H1 (cell line): Measurements from ENCODE around the gene JTB. TPM values are rescaled to one million over a fixed set of nuclear protein-coding genes. Genes with fewer than 3 reads are reported as not detected.

Experiments used
- CTCF ChIA-PET: fragments of 300-600 bp; sonication (Branson Sonifier 250); formaldehyde crosslinking; loops from one replicate; lab custom pipeline; 2021; ENCODE audit not compliant: partially characterized antibody; lab: Charles Lee
- POLR2A ChIA-PET: fragments of 300-600 bp; sonication (Branson Sonifier 250); formaldehyde crosslinking; loops from one replicate; lab custom pipeline; 2021; ENCODE audit warnings: inconsistent platforms; ENCODE audit not compliant: partially characterized antibody; lab: Charles Lee
- DNase-seq, 2 experiments: peaks; one replicate each; pipeline versions ENCODE4 v3.0.0 to v3.0.0-alpha.2; 2010 to 2022; ENCODE audit warnings: low spot score in 2 of 2, low read depth in 1 of 2, mixed read lengths in 1 of 2
- FAIRE-seq: peaks from 2 replicates; lab custom pipeline; 2011; peaks lifted over from hg19 to GRCh38; lab: Jason Lieb, UNC
- H2AFZ ChIP-seq: 2 replicates; pipeline ENCODE4 v1.8.1; 2012; ENCODE audit warnings: low read length, inconsistent platforms
- H2AK5ac ChIP-seq: 2 replicates; pipeline ENCODE4 v1.6.1; 2013; ENCODE audit warnings: low read depth, low read length
- H2BK120ac ChIP-seq: replicated peaks from 2 replicates; pipeline ENCODE3; 2013; ENCODE audit warnings: low read depth, low read length, inconsistent platforms
- H2BK12ac ChIP-seq: 2 replicates; pipeline ENCODE4 v1.6.1; 2013; ENCODE audit warnings: low read depth, low read length
- H2BK15ac ChIP-seq: 2 replicates; pipeline ENCODE4 v1.6.1; 2013; ENCODE audit warnings: low read length
- H2BK20ac ChIP-seq: 2 replicates; pipeline ENCODE4 v1.6.1; 2013; ENCODE audit warnings: low read length
- H2BK5ac ChIP-seq: 2 replicates; pipeline ENCODE4 v1.6.1; 2013; ENCODE audit warnings: low read depth, low read length
- H3K14ac ChIP-seq: 2 replicates; pipeline ENCODE4 v1.6.1; 2013; ENCODE audit warnings: inconsistent platforms; ENCODE audit not compliant: insufficient read length
- H3K18ac ChIP-seq: 2 replicates; pipeline ENCODE4 v1.6.1; 2013; ENCODE audit warnings: low read length; ENCODE audit errors: extremely low read depth
- H3K23ac ChIP-seq: 2 replicates; pipeline ENCODE4 v1.6.1; 2013; ENCODE audit warnings: inconsistent platforms; ENCODE audit not compliant: insufficient read length
- H3K23me2 ChIP-seq: 2 replicates; pipeline ENCODE4 v1.6.1; 2013; ENCODE audit warnings: low read depth, low read length
- H3K27ac ChIP-seq: 2 replicates; pipeline ENCODE4 v1.6.1; 2011; ENCODE audit warnings: low read depth, low read length, inconsistent platforms
- H3K27me3 ChIP-seq, 4 experiments: replicated peaks in 1 of 4; 1 replicate in 1 of 4; 2 replicates in 3 of 4; pipeline versions ENCODE4 v1.6.1 to v1.8.1; 2011 to 2013; ENCODE audit warnings: low read length in 3 of 4, mild to moderate bottlenecking in 3 of 4, inconsistent platforms in 2 of 4, mixed read lengths in 2 of 4, moderate library complexity in 1 of 4; ENCODE audit not compliant: control insufficient read depth in 3 of 4, insufficient read depth in 3 of 4; ENCODE audit errors: extremely low read depth in 1 of 4
- H3K36me3 ChIP-seq, 4 experiments: 2 replicates each; pipeline versions ENCODE4 v1.6.1 to v1.8.1; 2011 to 2013; ENCODE audit warnings: mild to moderate bottlenecking in 4 of 4, low read length in 3 of 4, moderate library complexity in 2 of 4, control low read depth in 1 of 4, inconsistent platforms in 1 of 4; ENCODE audit not compliant: insufficient read depth in 4 of 4, control insufficient read depth in 2 of 4
- H3K4ac ChIP-seq: replicated peaks from 2 replicates; pipeline ENCODE3; 2013; ENCODE audit warnings: low read length, low read depth, mixed read lengths, inconsistent platforms; ENCODE audit not compliant: insufficient read length
- H3K4me1 ChIP-seq, 4 experiments: replicated peaks in 1 of 4; 1 replicate in 1 of 4; 2 replicates in 3 of 4; pipeline versions ENCODE4 v1.6.1 to v1.8.1; 2011 to 2013; ENCODE audit warnings: low read length in 3 of 4, inconsistent platforms in 2 of 4, mixed read lengths in 1 of 4; ENCODE audit not compliant: insufficient read depth in 4 of 4, control insufficient read depth in 3 of 4
- H3K4me2 ChIP-seq, 2 experiments: 2 replicates each; pipeline versions ENCODE4 v1.6.1 to v1.8.1; 2011 to 2013; ENCODE audit warnings: low read depth in 2 of 2, low read length in 2 of 2, control low read depth in 1 of 2, inconsistent platforms in 1 of 2, mild to moderate bottlenecking in 1 of 2; ENCODE audit not compliant: insufficient read depth in 1 of 2
- H3K4me3 ChIP-seq, 4 experiments: fragments of 200-600, 300-600 bp in 1 of 4; sonication (generic), shearing (Covaris generic), sonication (Bioruptor Twin) in 1 of 4; 2 replicates each; pipeline versions ENCODE4 v1.5.1 to v1.8.1; 2011 to 2016; ENCODE audit warnings: low read length in 4 of 4, low read depth in 3 of 4, control low read depth in 2 of 4, inconsistent platforms in 2 of 4, mild to moderate bottlenecking in 2 of 4, mixed read lengths in 1 of 4, moderate library complexity in 1 of 4; ENCODE audit not compliant: insufficient read depth in 2 of 4; ENCODE audit errors: extremely low read depth in 1 of 4
- H3K56ac ChIP-seq: replicated peaks from 2 replicates; pipeline ENCODE3; 2013; ENCODE audit warnings: low read depth, mild to moderate bottlenecking, mixed read lengths, low read length, inconsistent platforms; ENCODE audit not compliant: insufficient read length
- H3K79me1 ChIP-seq: 2 replicates; pipeline ENCODE4 v1.6.1; 2013; ENCODE audit warnings: low read depth, low read length, control low read depth
- H3K79me2 ChIP-seq, 2 experiments: 2 replicates each; pipeline versions ENCODE4 v1.6.1 to v1.8.1; 2012 to 2013; ENCODE audit warnings: low read length in 2 of 2, mild to moderate bottlenecking in 2 of 2, inconsistent platforms in 1 of 2; ENCODE audit not compliant: insufficient read depth in 2 of 2, control insufficient read depth in 1 of 2
- H3K9ac ChIP-seq, 4 experiments: replicated peaks in 1 of 4; 1 replicate in 1 of 4; 2 replicates in 3 of 4; pipeline versions ENCODE4 v1.6.1 to v1.8.1; 2011 to 2013; ENCODE audit warnings: low read depth in 3 of 4, low read length in 3 of 4, control low read depth in 2 of 4, mild to moderate bottlenecking in 2 of 4, moderate library complexity in 2 of 4, inconsistent platforms in 1 of 4; ENCODE audit errors: extremely low read depth in 1 of 4
- H3K9me3 ChIP-seq, 2 experiments: 2 replicates each; pipeline versions ENCODE4 v1.6.1 to v1.8.1; 2012 to 2013; ENCODE audit warnings: mild to moderate bottlenecking in 2 of 2, moderate library complexity in 2 of 2, control low read depth in 1 of 2, inconsistent platforms in 1 of 2, low read depth in 1 of 2, low read length in 1 of 2, mixed read lengths in 1 of 2; ENCODE audit not compliant: insufficient read depth in 2 of 2
- H4K20me1 ChIP-seq, 2 experiments: replicated peaks in 1 of 2; 2 replicates each; pipeline versions ENCODE3 to v1.8.1; 2011 to 2013; ENCODE audit warnings: inconsistent platforms in 2 of 2, low read length in 2 of 2, mild to moderate bottlenecking in 1 of 2; ENCODE audit not compliant: insufficient read depth in 2 of 2, control insufficient read depth in 1 of 2
- H4K5ac ChIP-seq: 2 replicates; pipeline ENCODE4 v1.6.1; 2013; ENCODE audit warnings: low read length, low read depth, mixed read lengths, inconsistent platforms; ENCODE audit not compliant: insufficient read length
- H4K8ac ChIP-seq: 2 replicates; pipeline ENCODE4 v1.8.0; 2013; ENCODE audit warnings: mild to moderate bottlenecking, moderate library complexity, low read length, inconsistent platforms; ENCODE audit not compliant: insufficient read depth; ENCODE audit errors: extremely low read depth
- H4K91ac ChIP-seq: replicated peaks from 2 replicates; pipeline ENCODE3; 2013; ENCODE audit warnings: low read length, mixed read lengths, inconsistent platforms; ENCODE audit not compliant: insufficient read length
- ASH2L ChIP-seq: fragments of 200-600, 300-600 bp; sonication (generic); IDR thresholded peaks from one replicate; pipeline ENCODE4 v1.7.1; 2017; ENCODE audit warnings: low read length
- CHD2 ChIP-seq: IDR thresholded peaks from 2 replicates; pipeline ENCODE4 v1.6.1; 2012; ENCODE audit warnings: low read length, improper control_type of control experiment
- EGR1 ChIP-seq: IDR thresholded peaks from 2 replicates; pipeline ENCODE4 v1.6.1; 2011; ENCODE audit warnings: low read depth, low read length, borderline replicate concordance
- GTF2F1 ChIP-seq: IDR thresholded peaks from 2 replicates; pipeline ENCODE4 v1.6.1; 2012; ENCODE audit warnings: low read depth, low read length, improper control_type of control experiment, borderline replicate concordance
- PHF8 ChIP-seq: fragments of 200-600 bp; sonication (generic); conservative IDR thresholded peaks from 2 replicates; pipeline ENCODE4 v1.7.1; 2012; ENCODE audit warnings: low read depth, mild to moderate bottlenecking, inconsistent platforms, low read length, moderate library complexity
- POLR2AphosphoS5 ChIP-seq: IDR thresholded peaks from 2 replicates; pipeline ENCODE4 v1.6.1; 2011; ENCODE audit warnings: low read depth, low read length
- SIN3A ChIP-seq, 2 experiments: IDR thresholded peaks in 1 of 2; conservative IDR thresholded peaks in 1 of 2; 2 replicates each; pipeline ENCODE4 v1.6.1; 2011 to 2012; ENCODE audit warnings: low read length in 2 of 2, improper control_type of control experiment in 1 of 2, low read depth in 1 of 2, mild to moderate bottlenecking in 1 of 2
- SP4 ChIP-seq: IDR thresholded peaks from 2 replicates; pipeline ENCODE4 v1.6.1; 2012; ENCODE audit warnings: low read length, inconsistent platforms
- SUZ12 ChIP-seq: fragments of 200-600 bp; sonication (generic); IDR thresholded peaks from 2 replicates; pipeline ENCODE4 v1.6.1; 2012; ENCODE audit warnings: mild to moderate bottlenecking, inconsistent platforms, low read length, moderate library complexity, mixed read lengths
- WGBS, 2 experiments: shearing (Covaris generic) in 1 of 2; methylation state at CpG; one replicate each; pipeline versions ENCODE4 v1.1.6 to v1.1.7; 2013 to 2015; ENCODE audit warnings: low lambda C conversion rate in 2 of 2, mixed read lengths in 2 of 2, inconsistent platforms in 1 of 2, low coverage in 1 of 2, missing lambda C conversion rate in 1 of 2; ENCODE audit not compliant: insufficient replicate concordance in 2 of 2, insufficient coverage in 1 of 2, insufficient read length in 1 of 2; ENCODE audit errors: extremely low coverage in 1 of 2, missing lambda C conversion rate in 1 of 2; 5-methylcytosine and 5-hydroxymethylcytosine counted together
- polyA plus RNA-seq, 7 experiments: library from polyadenylated mRNA; depleted of rRNA in 3 of 7; stranded (reverse) in 5 of 7; unstranded in 2 of 7; fragments of >200 nt in 5 of 7; fragments of 200-250 nt in 2 of 7; gene quantifications; 1 replicate in 5 of 7; 2 replicates in 1 of 7; 4 replicates in 1 of 7; pipeline versions ENCODE4 v1.2.1 to v1.2.3, GENCODE V29; 2011 to 2013; ENCODE audit warnings: missing spikeins in 2 of 7, mixed read lengths in 2 of 7
- total RNA-seq: library from RNA; stranded (reverse); fragmentation: NEBNext Ultra II Directional; extraction: Animal tissue kit (Norgen Biotek cat#: 25700); gene quantifications from 2 replicates; pipeline ENCODE4 v1.2.1, GENCODE V29; 2021
- TF ChIP-seq, protein P1 (sequence below): IDR thresholded peaks from 2 replicates; pipeline ENCODE4 v1.6.1; 2011; ENCODE audit warnings: low read depth, mild to moderate bottlenecking, low read length; ENCODE audit not compliant: insufficient read depth

Gene JTB
- total and polyA plus RNA-seq, 2 of the 8 experiments (the other 6 are each of a cell fraction or from before 2014, with no cell fraction given), result 91.1 to 122 TPM

DNA sequence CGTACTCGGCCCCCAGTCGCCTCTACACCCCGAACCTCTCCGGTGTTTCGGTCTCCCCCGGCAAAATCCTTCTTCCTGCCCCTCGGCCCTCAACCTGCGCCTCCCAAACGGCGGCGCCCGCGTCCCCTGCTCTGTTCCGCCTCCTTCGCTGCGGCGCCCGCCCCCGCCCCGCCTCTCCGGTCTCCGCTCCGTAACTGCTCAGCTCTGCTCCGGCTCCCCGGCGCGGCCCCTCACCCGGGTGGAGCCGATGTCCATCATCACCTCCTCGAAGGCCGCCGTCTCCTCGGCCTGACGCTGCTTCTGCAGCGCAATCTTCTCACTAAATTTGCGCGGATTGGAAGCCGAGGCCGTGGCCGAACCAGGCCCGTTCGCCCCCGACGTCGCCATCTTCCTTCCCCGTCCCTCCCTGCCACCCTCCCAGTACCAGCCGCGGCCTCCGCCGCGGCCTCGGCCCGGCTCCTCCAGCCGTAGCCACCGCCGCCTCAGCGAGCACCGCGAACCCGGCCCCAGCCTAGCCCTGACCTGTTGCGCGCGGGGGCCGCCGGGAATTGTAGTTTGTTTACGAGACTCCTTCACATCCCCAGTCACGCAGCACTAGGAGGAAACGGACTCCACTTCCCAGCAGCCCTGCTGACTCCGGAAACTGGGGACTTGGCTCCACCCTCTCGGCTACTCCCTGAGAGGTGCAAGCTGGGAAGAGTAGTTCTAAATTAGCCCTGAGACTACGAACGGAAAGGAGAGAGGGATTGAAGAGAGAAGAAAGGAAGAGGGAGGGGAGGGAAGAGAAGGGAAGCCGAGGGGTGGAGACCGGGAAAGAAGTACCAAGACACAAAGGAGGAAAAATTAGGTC lies 19.1 kb downstream of the JTB start, which contains the start of gene CRTC2:
CRTC2 (minus strand) TSS at position 502 of the 850 bp plus-strand sequence; CDS start at position 387, 115 bp downstream.
- peak within 1 kb of the TSS; percentile 81 to 89 for H3K4me2 ChIP-seq
- no peak within 1 kb of the TSS for H3K23ac ChIP-seq
- H3K4me1 ChIP-seq, result peaks cover 6 to 20% (median 12%) of the 10 kb centered on the region in 4 experiments
- H4K8ac ChIP-seq, result peak within 1 kb of the TSS; percentile 94
- H3K9me3 ChIP-seq, result no peaks in the 10 kb centered on the region
- no peak within 1 kb of the TSS for H2BK20ac ChIP-seq
- H3K79me2 ChIP-seq, result peaks cover 36 to 73% of the 10 kb centered on the region in 2 experiments
- peak within 1 kb of the TSS; percentile 77 for H3K27ac ChIP-seq
- 0 out of 2 replicates have a peak within 1 kb of the TSS, but pooled peaks have one; percentile 16 for H2BK15ac ChIP-seq
- peak within 1 kb of the TSS; percentile 66 for H4K5ac ChIP-seq
- H3K18ac ChIP-seq, result peak within 1 kb of the TSS; percentile 92
- H3K79me1 ChIP-seq, result peaks cover 31% of the 10 kb centered on the region
- peak within 1 kb of the TSS; percentile 4; the same call in 1 of the 2 replicates for H2AFZ ChIP-seq
- H3K4ac ChIP-seq, result no peak within 1 kb of the TSS
- no peaks in the 10 kb centered on the region for H3K27me3 ChIP-seq
- H3K9ac ChIP-seq, result peak within 1 kb of the TSS; percentile 77 to 85 (median 81)
- H2BK120ac ChIP-seq, result no peak within 1 kb of the TSS
- FAIRE-seq, result peak; percentile 78
- no peak within 1 kb of the TSS for H3K14ac ChIP-seq
- H3K23me2 ChIP-seq, result peaks cover 22% of the 10 kb centered on the region
- H4K20me1 ChIP-seq, result peaks cover 9 to 14% of the 10 kb centered on the region in 2 experiments
- peak within 1 kb of the TSS; percentile 96 for H2BK5ac ChIP-seq
- POLR2A ChIA-PET, result interaction anchor here (0.5 to 15.7 kb wide), 18 partner anchors 11 to 535 kb away, joined by 3 to 454 read pairs (median 4); partner anchors contain the start of genes CHTOP, CREB3L4, DENND4B and GATAD2B
- 0 out of 2 replicates have a peak within 1 kb of the TSS, but pooled peaks have one; percentile 11 for H2AK5ac ChIP-seq
- peak within 1 kb of the TSS; percentile 25 for H3K56ac ChIP-seq
- DNase-seq, result peak; percentile 96 to 97
- H3K36me3 ChIP-seq, result peaks cover 11 to 26% (median 20%) of the 10 kb centered on the region in 4 experiments
- 0 out of 2 replicates have a peak within 1 kb of the TSS, but pooled peaks have one; percentile 60 for H2BK12ac ChIP-seq
- peak within 1 kb of the TSS; percentile 76 for H4K91ac ChIP-seq
- CTCF ChIA-PET, result interaction anchor here (1.0 to 6.4 kb wide), 3 partner anchors 13 to 30 kb away, joined by 3 to 31 read pairs (median 3); partner anchors contain the start of gene DENND4B
- WGBS, 2 experiments, result 2% methylated on average over 49 of the region's 75 CpGs; no CpG with 5 or more reads in 1 of the 2 experiments
- H3K4me3 ChIP-seq, result peak within 1 kb of the TSS; percentile 82 to 98 (median 88)
- no peak for TF ChIP-seq GTF2F1
- TF ChIP-seq CHD2, result no peak
- TF ChIP-seq SP4, result no peak
- TF ChIP-seq PHF8, result peak; percentile 80
- peak; percentile 29; the same call in 1 of the 2 replicates for TF ChIP-seq EGR1
- TF ChIP-seq SUZ12, result no peak
- peak; percentile 83 for TF ChIP-seq ASH2L
- TF ChIP-seq SIN3A (conservative IDR thresholded peaks at IDR 0.05 in 1 of 2, IDR thresholded peaks at IDR 0.05 in 1 of 2; ENCODE audit: low read depth in 1 of 2, low read length in 2 of 2), result peak; percentile 13 to 91; a peak in 3 of 4 replicates
- TF ChIP-seq POLR2AphosphoS5, result peak; percentile 79
- TF ChIP-seq, protein P1, sequence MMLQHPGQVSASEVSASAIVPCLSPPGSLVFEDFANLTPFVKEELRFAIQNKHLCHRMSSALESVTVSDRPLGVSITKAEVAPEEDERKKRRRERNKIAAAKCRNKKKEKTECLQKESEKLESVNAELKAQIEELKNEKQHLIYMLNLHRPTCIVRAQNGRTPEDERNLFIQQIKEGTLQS, result no peak
